ENCODE measurements around the gene NR3C2. TPM values are rescaled to one million over a fixed set of nuclear protein-coding genes. Genes with fewer than 3 reads are reported as not detected.

NR3C2 gene
- total and polyA plus RNA-seq, 2 experiments from 2014 or later, result 1.2 to 3.0 TPM

GRCh38 chr4:148436512-148436911 lies 5.7 kb downstream of the NR3C2 start (continued):
- TF ChIP-seq ZNF462 (CRISPR knock-in tag; IDR thresholded peaks at IDR 0.05) (no peak), NANOG (IDR thresholded peaks at IDR 0.05; ENCODE audit: borderline replicate concordance) (no peak), EZH2 (IDR thresholded peaks at IDR 0.05; ENCODE audit: low read depth, unreplicated experiment) (no peak), STAT1 (IDR thresholded peaks at IDR 0.05; ENCODE audit: unreplicated experiment) (no peak), POLR2AphosphoS5 (IDR thresholded peaks at IDR 0.05; ENCODE audit: low read depth) (no peak)

GRCh38 chr4:148435654-148436406 lies 6.4 kb downstream of the NR3C2 start:
- Mint-ChIP-seq H3K4me3 (no peak overlapping the region), H3K4me1 (peaks cover 18% of the 10 kb centered on the region; the same call in 2 of the 3 replicates), H3K27ac (no peak overlapping the region), H3K9me3 (no peaks in the 10 kb centered on the region), H3K27me3 (ENCODE audit: insufficient read depth, low read depth, poor library complexity) (no peaks in the 10 kb centered on the region), H3K36me3 (ENCODE audit: low read depth) (no peaks in the 10 kb centered on the region)
- ATAC-seq (no peak), DNase-seq (ENCODE audit: low spot score) (no peak)
- peaks cover 9% of the 10 kb centered on the region for H3K79me2 ChIP-seq (replicated peaks; ENCODE audit: insufficient read depth)
- H3K9me2 ChIP-seq (ENCODE audit: insufficient read depth), result no peaks in the 10 kb centered on the region
- H3K27me3 ChIP-seq (ENCODE audit: insufficient read depth), result peaks cover 7% of the 10 kb centered on the region; the same call in 1 of the 2 replicates
- no peaks in the 10 kb centered on the region for H3K36me3 ChIP-seq (ENCODE audit: insufficient read depth)
- H3K4me3 ChIP-seq, result no peak overlapping the region
- H4K20me1 ChIP-seq (replicated peaks; ENCODE audit: insufficient read depth), result no peaks in the 10 kb centered on the region
- no peak overlapping the region for H3K4me2 ChIP-seq
- no peaks in the 10 kb centered on the region for H3F3A ChIP-seq (replicated peaks; ENCODE audit: low read depth)
- peaks cover 26% of the 10 kb centered on the region for H3K4me1 ChIP-seq (ENCODE audit: insufficient read depth)
- no peak overlapping the region for H2AFZ ChIP-seq
- H3K27ac ChIP-seq (ENCODE audit: low read depth), result no peak overlapping the region
- TF ChIP-seq REST (IDR thresholded peaks at IDR 0.05; ENCODE audit: unreplicated experiment) (no peak), ZNF114 (CRISPR knock-in tag; IDR thresholded peaks at IDR 0.05) (no peak), EZH2 (IDR thresholded peaks at IDR 0.05; ENCODE audit: low read depth, unreplicated experiment) (no peak), ZNF331 (CRISPR knock-in tag; IDR thresholded peaks at IDR 0.05; ENCODE audit: low read depth) (no peak)
